DND-41 (cell line): ENCODE data around the gene FOXJ3.

Experiments used
- EZH2 ChIP-seq: IDR thresholded peaks from 3 replicates; pipeline ENCODE4 v1.6.1; 2012; ENCODE audit warnings: borderline replicate concordance, low read depth, mild to moderate bottlenecking, moderate library complexity, low read length, inconsistent platforms; ENCODE audit not compliant: severe bottlenecking
- TF ChIP-seq, protein P1 (sequence below): IDR thresholded peaks from 2 replicates; pipeline ENCODE4 v1.5.1; 2012; ENCODE audit warnings: borderline replicate concordance, low read length, moderate library complexity, mild to moderate bottlenecking; ENCODE audit not compliant: poor library complexity, severe bottlenecking; ENCODE audit errors: extremely low read depth

DNA sequence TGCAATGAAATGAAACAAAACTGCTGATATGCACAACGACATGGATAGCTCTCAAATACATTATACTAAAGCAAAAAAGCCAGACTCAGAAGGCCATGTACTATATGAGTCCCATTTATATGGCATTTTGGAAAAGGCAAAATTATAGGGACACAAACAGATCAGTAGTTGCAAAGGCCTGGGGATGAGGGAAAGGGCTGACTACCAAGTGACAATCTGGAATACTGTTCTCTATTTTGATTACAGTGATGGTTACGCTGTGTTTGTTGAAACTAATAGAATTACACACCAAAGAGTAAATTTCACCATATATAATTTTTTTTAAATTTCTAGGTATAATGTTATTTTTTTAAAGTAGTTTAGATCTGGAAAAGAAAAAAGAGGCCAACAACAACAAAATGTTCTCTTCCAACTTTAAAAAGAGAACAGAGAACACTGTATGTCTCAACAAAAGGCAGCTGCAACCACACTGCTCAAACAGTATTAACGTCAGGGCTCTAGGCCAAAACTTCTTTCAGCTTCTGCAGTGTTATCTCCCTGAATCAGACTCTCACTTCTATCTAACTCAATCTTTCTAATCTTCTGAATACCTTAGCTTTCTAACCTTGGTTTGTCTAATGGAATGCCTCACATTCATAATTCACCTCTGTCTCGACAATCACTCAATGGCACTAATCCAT is 75.8 kb downstream of the FOXJ3 start:
- TF ChIP-seq, protein P1, sequence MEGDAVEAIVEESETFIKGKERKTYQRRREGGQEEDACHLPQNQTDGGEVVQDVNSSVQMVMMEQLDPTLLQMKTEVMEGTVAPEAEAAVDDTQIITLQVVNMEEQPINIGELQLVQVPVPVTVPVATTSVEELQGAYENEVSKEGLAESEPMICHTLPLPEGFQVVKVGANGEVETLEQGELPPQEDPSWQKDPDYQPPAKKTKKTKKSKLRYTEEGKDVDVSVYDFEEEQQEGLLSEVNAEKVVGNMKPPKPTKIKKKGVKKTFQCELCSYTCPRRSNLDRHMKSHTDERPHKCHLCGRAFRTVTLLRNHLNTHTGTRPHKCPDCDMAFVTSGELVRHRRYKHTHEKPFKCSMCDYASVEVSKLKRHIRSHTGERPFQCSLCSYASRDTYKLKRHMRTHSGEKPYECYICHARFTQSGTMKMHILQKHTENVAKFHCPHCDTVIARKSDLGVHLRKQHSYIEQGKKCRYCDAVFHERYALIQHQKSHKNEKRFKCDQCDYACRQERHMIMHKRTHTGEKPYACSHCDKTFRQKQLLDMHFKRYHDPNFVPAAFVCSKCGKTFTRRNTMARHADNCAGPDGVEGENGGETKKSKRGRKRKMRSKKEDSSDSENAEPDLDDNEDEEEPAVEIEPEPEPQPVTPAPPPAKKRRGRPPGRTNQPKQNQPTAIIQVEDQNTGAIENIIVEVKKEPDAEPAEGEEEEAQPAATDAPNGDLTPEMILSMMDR: no peak
- no peak for TF ChIP-seq EZH2
